Esophagus mucosa (tissue), 1 donor: Measurements from ENCODE around the gene ZC3H18. TPM values are rescaled to one million over a fixed set of nuclear protein-coding genes. Genes with fewer than 3 reads are reported as not detected.

Experiments used
- ATAC-seq: fragments of 200-7000 bp; cut with Tn5 transposase; one replicate; pipeline ENCODE4 v1.9.1; 2020
- total RNA-seq: library from RNA; stranded (reverse); gene quantifications from one replicate; pipeline ENCODE4 v1.2.4, GENCODE V29; 2023
- donor health status: DM: yes; HTN: yes; CAD: no.

Gene ZC3H18
- total RNA-seq, 1 donor from 2014 or later: 21.9 TPM

DNA sequence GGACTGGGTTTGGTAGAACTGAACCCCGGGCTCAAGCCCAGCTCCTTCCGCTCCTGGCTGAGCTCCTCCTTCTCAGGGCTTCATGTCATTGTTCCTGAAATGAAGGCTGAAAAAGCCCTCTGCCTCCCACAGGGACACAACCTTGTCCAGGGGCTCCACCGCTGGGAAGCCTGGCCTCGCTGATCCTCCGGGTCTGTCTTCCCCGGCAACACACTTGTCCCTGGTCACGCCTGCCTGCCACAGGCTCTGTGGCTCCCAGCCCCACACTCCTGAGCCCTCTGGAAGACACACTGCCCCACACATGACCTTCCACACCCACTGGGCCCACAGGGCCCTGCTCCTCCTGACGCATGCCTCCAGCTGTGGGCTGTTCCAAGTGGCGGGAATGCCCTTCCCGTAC lies 18.0 kb upstream of the ZC3H18 start:
- no peak for ATAC-seq

DNA sequence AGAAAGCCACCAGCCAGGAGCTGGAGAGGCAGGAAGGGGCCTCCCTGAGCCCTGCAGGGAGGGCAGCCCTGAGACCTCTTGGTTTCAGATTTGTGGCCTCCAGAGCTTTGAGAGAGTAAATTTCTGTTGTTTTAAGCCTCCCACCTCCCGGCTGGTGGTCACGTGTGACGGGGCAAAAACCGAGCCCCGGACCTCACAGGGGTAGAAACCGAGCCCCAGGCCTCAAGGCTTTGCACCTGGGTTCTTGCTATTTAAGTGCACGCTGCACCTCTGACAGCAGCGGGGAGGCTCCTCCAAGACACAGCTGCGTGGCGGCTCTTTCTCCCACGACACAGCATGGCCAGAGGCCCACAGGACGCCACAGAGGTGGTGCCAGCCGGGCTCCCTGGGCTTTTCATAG lies 17.4 kb upstream of the ZC3H18 start:
- ATAC-seq: no peak

- ATAC-seq: no peak
Measured at GRCh38 chr16:88553739-88554138, 16.5 kb upstream of the ZC3H18 start.

GRCh38 chr16:88554711-88555264 lies 15.4 kb upstream of the ZC3H18 start:
- ATAC-seq: no peak

DNA sequence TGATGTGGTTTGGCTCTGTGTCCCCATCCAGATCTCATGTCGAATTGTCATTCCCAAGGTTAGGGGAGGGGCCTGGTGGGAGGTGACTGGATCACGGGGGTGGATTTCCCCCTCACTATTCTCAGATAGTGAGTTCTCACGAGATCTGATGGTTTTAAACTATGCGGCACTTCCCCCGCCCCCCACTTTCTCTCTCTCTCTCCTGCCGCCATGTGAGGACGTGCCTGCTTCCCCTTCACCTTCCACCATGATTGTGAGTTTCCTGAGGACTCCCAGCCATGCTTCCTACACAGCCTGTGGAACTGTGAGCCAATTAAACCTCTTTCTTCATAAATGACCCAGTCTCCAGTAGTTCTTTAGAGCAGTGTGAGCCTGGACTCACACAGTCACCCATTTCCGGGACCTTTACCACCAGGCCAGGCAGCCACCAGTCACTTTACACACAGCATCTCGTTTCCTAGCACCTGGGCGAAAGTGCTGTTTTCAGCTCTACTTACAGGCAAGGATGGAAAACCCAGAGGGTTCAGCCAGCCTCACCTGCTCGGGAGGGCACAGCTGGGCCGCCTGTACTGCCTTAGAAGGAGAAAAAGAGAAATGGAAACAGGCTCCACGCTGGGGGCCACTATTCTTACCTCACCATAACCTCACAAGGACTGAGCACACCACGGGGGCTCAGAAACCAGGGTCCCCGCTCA lies 13.8 kb upstream of the ZC3H18 start:
- ATAC-seq: no peak

DNA sequence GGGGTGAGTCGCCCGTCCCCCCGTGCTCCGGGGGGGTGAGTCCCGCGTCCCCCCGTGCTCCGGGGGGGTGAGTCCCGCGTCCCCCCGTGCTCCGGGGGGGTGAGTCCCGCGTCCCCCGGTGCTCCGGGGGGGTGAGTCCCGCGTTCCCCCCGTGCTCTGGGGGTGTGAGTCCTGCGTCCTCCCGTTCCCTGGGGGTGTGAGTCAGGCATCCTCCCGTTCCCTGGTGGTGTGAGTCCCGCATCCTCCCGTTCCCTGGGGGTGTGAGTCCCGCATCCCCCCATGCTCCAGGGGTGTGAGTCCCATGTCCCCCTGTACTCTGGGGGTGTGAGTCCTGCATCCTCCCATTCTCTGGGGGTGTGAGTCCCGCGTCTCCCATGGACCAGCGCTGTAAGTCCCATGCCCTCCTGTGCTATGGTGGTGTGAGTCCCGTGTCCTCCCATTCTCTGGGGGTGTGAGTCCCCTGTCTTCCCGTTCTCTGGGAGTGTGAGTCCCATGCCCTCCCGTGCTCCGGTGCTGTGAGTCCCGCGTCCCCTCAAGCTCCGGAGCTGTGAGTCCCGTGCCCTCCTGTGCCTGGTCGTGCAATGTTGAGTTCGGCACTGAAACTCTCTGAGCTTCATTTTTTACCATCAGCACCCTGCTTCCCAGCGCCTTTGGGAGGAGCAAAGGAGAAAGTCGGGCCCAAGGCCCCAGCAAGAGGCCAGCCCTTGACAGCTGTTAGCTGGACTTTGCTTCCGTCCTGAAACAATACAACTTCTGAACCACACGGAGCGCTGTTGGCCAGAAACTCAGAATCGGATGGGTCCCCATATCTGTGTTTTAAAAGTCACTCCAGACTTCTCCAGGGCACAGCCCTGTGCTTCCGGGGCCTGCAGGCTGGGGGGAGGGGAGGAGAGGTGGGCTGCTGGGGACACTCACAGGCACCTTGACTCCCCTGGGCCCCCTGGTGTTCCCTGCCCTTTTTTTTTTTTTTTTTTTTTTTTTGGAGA lies 11.5 kb upstream of the ZC3H18 start:
- ATAC-seq: peak; percentile 38

GRCh38 chr16:88560714-88561484 lies 9.3 kb upstream of the ZC3H18 start:
- ATAC-seq: no peak

DNA sequence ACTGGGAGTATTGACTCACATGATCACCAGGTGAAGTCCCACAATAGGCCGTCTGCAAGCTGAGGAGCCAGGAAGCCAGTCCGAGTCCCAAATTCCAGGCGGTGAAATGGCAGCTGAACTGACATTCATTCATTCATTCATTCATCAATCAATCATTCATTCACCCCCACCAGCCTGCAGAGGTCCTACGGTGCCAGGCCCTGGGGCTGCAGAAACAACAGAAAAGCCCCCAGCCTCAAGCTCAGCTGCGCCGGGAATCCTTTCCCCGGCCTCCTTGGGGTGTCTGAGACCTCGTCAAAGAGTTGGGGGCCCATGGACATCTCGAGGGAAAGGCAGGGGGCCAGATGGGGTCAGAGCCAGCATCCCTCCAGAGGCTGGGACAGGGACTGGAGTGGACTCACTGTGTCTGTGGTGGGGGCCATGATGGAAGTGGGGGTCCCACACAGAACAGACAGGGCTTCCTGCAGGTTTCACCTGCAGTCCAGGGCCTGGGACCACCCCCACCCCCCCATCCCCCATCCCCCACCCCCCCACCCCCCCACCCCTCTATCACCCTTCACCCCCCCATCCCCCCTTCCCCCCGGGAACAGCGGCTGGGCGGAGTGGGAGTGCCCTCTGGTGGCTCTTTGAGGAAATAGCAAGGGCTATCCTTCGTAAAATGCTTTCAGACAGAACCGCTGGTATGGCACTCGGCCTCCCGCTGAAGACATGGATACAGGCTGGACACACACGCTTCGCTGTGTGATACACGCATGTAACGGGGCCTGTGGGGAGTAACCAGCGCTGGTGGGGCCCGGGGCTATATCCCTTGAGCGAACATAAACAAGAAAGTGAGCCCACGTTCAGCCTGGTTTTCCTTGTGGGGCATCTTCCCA lies 8.5 kb upstream of the ZC3H18 start:
- peak; percentile 51 for ATAC-seq

DNA sequence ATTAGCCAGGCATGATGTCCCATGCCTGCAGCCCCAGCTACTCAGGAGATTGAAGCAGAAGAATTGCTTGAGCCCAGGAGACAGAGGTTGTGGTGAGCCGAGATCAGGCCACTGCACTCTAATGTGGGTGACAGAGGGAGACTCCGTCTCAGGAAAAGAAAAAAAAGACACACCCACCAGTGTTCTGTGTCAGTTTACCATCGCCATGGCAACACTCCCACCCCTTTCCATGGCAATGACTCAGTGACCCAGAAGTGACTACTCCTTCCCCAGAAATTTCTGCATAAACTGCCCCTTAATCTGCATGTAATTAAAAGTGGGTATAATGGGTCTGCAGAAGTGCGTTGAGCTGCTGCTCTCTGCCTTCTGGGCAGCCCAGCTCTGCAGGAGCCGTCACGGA lies 4.0 kb upstream of the ZC3H18 start:
- ATAC-seq: no peak

GRCh38 chr16:88568710-88569613 lies 1.2 kb upstream of the ZC3H18 start:
- no peak for ATAC-seq

- peak; percentile 24 for ATAC-seq
Measured at GRCh38 chr16:88569614-88569984, 604 bp upstream of the ZC3H18 start.

DNA sequence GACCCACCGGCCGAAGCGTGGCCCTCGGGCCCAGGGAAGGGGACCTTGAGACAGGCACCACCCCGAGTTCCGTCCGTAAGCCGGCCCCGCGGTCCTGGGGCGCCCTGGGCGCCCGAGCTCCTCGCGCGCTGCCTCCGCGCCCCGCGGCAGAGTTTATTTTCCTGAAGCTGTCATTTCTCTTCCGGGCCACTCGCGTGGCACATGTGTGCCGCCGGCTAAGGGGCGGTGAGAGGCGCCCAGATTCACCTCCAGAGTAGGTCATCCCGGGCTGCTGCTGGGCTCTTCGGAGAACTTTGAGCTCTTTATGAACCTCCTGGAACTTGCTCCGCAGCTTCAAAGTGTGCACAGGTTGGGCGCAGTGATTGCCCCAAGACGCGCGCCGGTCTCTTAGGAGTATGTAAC lies 489 bp downstream of the ZC3H18 start:
- ATAC-seq: no peak

GRCh38 chr16:88575251-88575650 lies 5.0 kb downstream of the ZC3H18 start:
- ATAC-seq: no peak

DNA sequence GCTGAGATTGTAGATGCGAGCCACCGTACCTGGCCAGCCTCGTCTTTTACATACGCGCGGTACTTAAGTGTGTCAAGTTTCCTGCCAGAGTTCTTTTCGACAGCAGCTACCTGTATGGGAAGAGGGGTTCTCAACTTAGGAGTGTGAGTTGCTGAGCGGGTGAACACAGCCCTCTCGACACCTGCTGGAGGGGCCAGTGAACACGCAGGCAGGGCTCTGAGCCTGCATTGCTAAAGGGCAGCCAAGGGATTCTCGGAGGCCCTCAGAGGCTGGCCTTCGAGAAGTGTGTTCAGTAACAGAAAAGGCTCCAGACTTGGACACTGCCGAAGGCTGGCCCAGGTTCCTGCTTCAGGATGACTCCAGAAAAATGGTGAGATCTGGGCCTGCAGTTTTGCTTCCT lies 6.1 kb downstream of the ZC3H18 start:
- no peak for ATAC-seq

GRCh38 chr16:88577166-88577565 lies 7.0 kb downstream of the ZC3H18 start:
- no peak for ATAC-seq

DNA sequence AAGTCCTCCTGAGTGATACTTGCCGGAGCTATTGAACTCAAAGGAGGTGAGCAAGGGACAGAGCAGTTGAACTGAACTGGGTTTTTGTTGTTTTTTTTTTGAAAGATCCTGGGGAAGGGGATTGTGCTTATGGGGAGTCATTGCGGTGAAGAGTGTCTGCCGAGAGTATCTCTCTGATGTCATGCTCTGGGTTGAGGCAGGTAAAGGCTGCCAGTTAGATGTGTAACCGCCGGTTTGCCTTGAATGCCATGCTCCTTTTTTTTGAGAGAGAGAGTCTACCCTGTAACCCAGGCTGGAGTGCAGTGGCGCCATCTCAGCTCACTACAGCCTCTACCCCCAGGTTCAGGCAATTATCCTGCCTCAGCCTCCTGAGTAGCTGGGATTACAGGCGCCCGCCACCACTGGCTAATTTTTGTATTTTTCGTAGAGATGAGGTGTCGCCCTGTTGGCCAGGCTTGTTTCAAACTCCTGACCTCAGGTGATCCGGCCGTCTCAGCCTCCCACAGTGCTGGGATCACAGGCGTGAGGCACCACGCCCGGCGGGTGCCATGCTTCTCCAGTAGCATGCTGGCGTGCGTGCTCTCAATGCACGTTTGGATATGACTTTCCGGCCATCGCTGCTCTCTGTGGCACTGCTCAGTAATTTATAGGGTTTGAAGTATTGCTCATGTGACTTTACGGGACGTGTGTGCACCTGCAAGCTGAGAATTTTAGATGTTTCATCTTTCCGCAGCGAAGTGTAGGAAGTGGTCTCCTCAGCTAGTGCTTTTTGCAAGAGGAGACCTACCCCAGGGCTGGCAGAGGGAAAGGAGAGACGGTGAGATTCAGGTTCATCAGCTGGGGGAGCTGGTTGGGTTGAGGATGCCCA lies 8.5 kb downstream of the ZC3H18 start:
- no peak for ATAC-seq

- no peak for ATAC-seq
Measured at GRCh38 chr16:88580371-88580770, 10.2 kb downstream of the ZC3H18 start.

- ATAC-seq: no peak
Measured at GRCh38 chr16:88581033-88581432, 10.8 kb downstream of the ZC3H18 start.

- ATAC-seq: no peak
Measured at GRCh38 chr16:88582912-88583575, 12.8 kb downstream of the ZC3H18 start.
